ENCODE measurements around the gene DST. TPM values are rescaled to one million over a fixed set of nuclear protein-coding genes. Genes with fewer than 3 reads are reported as not detected.

Gene DST
- total RNA-seq (2014; rRNA removed; shearing (Covaris generic)) = 23.6 and 26.8 TPM in 2 replicates

- DNase-seq (ENCODE audit: low spot score) = no peak
- in situ Hi-C loops (cut with HindIII; ENCODE audit: low sequenced_read_pairs) = no loop called here
These were observed at the start of gene DST for GRCh38 chr6:56642366-56643261. DST (minus strand) TSS chr6:56642889.

- in situ Hi-C loops (cut with HindIII; ENCODE audit: low sequenced_read_pairs) = no loop called here
- DNase-seq (ENCODE audit: low spot score) = no peak
These were observed 49.1 kb upstream of the DST start for GRCh38 chr6:56691814-56692213.

GRCh38 chr6:56691286-56691595, 48.6 kb upstream of the DST start:
- in situ Hi-C loops (cut with HindIII; ENCODE audit: low sequenced_read_pairs) = no loop called here
- no peak for DNase-seq (ENCODE audit: low spot score)

GRCh38 chr6:56690519-56691285, 48.0 kb upstream of the DST start:
- DNase-seq (ENCODE audit: low spot score) = no peak
- in situ Hi-C loops (cut with HindIII; ENCODE audit: low sequenced_read_pairs) = no loop called here

DNA sequence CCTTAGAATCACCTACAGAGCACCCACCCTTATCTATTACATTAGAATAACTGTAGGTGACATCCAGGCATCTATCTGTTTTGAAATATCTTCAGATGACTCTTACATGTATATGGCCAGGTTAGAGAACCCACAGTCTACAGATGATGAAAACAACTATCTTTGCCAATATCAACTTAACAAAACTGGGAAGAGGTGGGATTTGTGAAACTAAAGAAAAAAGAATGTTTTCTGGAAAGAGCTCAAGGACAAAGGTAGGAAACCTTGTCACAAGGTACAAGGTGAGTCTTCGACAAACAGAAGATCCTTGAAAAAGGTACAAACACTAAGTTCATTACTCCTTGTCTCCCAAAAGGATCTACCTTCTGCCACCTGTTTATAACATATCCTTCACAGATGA, 47.0 kb upstream of the DST start:
- in situ Hi-C loops (cut with HindIII; ENCODE audit: low sequenced_read_pairs) = no loop called here
- no peak for DNase-seq (ENCODE audit: low spot score)

GRCh38 chr6:56689114-56689513, 46.4 kb upstream of the DST start:
- in situ Hi-C loops (cut with HindIII; ENCODE audit: low sequenced_read_pairs) = no loop called here
- no peak for DNase-seq (ENCODE audit: low spot score)

DNA sequence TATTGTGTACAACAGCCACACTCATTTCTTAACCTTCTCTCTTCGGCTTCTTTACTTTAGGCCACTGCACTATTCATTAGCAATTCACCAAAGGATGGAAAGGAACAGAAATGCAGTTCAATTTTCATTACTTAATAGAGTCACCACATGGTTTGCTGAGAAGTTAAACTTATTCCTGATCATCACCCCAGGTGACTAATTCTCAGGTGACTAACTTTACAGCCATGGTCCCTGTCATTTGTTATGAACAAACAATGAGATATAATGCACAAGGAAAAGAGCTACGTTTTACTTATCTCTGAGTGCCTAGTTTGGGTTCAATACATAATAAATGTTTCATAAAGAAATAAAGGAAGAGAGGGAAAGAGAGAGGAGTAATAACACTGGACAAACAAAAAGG, 45.8 kb upstream of the DST start:
- DNase-seq (ENCODE audit: low spot score) = no peak
- in situ Hi-C loops (cut with HindIII; ENCODE audit: low sequenced_read_pairs) = no loop called here

- in situ Hi-C loops (cut with HindIII; ENCODE audit: low sequenced_read_pairs) = no loop called here
- DNase-seq (ENCODE audit: low spot score) = no peak
These were observed 44.9 kb upstream of the DST start for GRCh38 chr6:56687551-56687950.

- in situ Hi-C loops (cut with HindIII; ENCODE audit: low sequenced_read_pairs) = no loop called here
- DNase-seq (ENCODE audit: low spot score) = no peak
These were observed 43.7 kb upstream of the DST start for GRCh38 chr6:56686429-56686828.

DNA sequence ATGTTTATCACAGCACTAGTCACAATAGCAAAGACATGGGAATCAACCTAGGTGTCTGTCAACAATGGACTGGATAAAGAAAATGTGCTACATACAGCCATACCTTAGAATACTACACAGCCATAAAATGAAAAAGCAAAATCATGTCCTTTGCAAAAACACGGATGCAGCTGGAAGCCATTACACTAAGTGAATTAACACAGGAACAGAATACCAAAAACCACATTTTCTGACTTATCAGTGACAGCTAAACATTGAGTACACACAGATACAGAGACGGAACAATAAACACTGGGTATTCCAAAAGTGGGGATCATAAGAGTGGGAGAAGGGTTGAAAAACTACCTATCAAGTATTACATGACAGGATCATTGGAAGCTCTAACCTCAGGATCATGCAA, 43.3 kb upstream of the DST start:
- DNase-seq (ENCODE audit: low spot score) = no peak
- in situ Hi-C loops (cut with HindIII; ENCODE audit: low sequenced_read_pairs) = no loop called here

GRCh38 chr6:56685102-56685733, 42.5 kb upstream of the DST start:
- DNase-seq (ENCODE audit: low spot score) = no peak
- in situ Hi-C loops (cut with HindIII; ENCODE audit: low sequenced_read_pairs) = no loop called here

- in situ Hi-C loops (cut with HindIII; ENCODE audit: low sequenced_read_pairs) = no loop called here
- DNase-seq (ENCODE audit: low spot score) = no peak
These were observed 41.8 kb upstream of the DST start for GRCh38 chr6:56684342-56685101.

DNA sequence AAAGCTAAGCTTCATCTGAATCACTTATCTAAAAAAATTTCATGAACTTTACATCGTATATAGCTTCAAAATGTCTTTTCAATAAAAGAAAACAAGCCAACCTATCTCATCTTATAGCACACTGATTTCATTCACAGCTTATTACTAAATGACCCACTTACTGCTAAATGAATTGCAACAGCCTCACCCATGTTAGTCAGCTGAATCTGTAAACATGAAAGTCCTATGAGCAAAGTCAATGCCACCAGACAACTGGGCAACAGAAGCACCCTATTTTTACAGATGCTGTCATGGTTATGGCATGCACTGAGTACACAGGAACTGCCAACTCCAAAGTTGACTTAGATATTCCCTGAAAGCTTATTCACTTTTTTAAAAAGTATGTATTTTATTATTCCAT, 41.2 kb upstream of the DST start:
- in situ Hi-C loops (cut with HindIII; ENCODE audit: low sequenced_read_pairs) = no loop called here

DNA sequence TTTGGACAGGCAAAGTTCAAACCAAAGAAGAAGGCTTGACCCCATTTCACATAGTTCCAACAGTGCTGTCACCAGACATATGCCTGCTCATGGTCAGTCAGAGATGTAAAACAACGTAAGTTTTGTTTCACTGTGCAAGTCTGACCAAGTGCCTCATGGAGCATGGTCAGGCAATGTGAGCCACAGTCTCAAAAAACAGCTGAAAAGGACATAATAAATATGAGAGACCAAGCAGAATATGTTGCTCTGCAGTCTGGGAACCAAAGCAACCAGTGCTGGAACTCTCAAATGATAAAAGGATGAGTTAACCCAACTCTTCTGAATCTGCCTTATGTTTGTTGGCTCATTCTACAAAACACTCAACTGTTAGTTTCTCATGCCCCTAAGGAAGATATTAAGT, 39.9 kb upstream of the DST start:
- DNase-seq (ENCODE audit: low spot score) = no peak
- in situ Hi-C loops (cut with HindIII; ENCODE audit: low sequenced_read_pairs) = no loop called here

More for the DNA sequence above, 41.2 kb upstream of the DST start:
- DNase-seq (ENCODE audit: low spot score) = no peak

DNA sequence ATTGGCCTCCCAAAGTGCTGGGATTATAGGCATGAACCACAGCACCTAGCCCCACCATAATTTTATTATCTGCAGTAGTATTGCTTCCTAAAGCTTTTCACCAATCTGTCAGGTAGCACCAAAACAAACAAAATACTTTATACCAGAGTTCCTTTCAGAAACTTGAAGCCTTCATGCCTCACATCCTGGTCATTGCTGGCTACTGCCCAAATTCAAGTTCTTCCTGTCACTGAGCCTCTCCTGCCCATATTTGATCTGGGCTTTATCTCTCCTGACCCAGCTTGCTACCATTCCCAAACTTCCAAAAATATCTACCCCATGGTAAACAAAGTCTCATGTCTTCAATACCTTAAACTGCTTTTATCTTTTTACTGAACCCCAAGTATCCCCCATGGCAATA, 34.9 kb upstream of the DST start:
- DNase-seq (ENCODE audit: low spot score) = no peak
- in situ Hi-C loops (cut with HindIII; ENCODE audit: low sequenced_read_pairs) = no loop called here

DNA sequence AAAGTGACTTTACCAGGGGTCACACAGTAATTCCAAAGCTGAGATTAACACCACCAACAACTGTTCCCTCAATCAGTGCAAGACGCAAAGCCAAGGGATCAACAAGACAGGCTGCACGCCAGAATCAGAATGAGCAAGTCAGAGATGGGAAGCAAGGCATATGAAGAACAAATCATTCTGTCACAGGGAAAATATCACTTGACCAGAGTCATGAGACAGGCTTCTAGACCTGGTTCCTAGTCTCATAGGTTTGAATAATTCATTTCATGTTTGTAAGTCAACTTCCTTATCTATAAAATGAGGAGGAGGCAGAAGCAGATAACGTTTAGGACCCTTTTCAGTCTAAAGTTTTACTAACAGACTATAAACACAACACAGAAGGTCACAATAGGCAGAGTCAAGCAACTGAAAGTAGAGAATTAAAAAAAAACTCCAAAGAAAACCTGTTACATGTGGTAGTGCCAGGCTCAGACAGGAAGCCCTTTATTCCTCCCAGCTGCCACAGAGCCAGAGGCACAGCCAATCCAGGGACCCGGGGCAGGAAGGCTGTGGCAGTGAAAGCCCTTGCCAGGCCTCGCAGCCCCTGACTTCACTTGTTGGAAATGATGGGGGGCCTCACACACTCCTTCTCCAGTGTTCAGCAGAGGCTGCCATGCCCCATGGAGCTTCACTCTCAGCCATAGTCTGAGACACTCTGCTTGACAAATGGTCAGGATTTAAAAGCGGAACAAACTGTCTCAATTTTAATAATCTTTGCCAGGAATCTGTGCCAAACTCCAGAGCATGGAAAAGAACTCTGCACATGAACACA, 29.2 kb upstream of the DST start:
- in situ Hi-C loops (cut with HindIII; ENCODE audit: low sequenced_read_pairs) = no loop called here
- DNase-seq (ENCODE audit: low spot score) = peak; percentile 70

DNA sequence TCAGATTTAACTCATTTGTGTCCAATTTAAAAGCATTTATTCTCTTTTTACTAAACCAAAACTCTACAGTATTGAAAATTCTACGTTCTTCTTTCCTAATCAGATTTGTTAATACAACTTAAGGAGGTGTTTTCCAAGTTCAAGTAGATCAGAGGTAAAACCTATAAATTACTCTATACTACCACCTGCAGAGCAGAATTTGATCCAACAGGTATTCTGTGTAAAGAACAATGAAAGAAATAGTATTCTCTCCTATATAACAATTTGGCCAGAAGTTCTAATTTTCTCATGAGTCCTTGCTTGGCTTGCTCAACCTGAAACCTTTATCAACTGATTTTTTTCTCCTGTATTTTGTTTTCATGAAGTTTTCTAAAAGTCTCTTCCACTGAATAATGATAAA, 28.5 kb upstream of the DST start:
- in situ Hi-C loops (cut with HindIII; ENCODE audit: low sequenced_read_pairs) = no loop called here
- DNase-seq (ENCODE audit: low spot score) = no peak

GRCh38 chr6:56669041-56669440, 26.4 kb upstream of the DST start:
- no peak for DNase-seq (ENCODE audit: low spot score)
- in situ Hi-C loops (cut with HindIII; ENCODE audit: low sequenced_read_pairs) = no loop called here

DNA sequence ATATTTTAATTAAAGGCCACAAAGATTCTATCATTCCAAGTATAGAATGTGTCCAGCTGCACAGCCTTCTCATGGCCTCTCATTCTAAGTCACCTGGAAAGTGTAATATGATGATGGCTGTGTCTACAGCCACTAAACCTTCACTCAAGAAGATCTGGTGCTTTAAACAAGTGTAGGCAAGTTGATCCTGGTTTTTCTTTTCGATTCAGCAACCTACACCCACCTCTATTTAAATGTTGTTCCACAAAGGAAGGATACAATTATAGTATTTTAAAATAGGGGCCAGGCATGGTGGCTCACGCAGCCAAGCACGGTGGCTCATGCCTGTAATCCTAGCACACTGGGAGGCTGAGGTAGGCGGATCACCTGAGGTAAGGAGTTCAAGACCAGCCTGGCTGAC, 25.5 kb upstream of the DST start:
- in situ Hi-C loops (cut with HindIII; ENCODE audit: low sequenced_read_pairs) = no loop called here
- DNase-seq (ENCODE audit: low spot score) = no peak
